ENCODE results near the gene MYH6. TPM values are rescaled to one million over a fixed set of nuclear protein-coding genes. Genes with fewer than 3 reads are reported as not detected.

The MYH6 gene
- total and polyA plus RNA-seq, 12 donors: 76.6 to 7,525 (median 314) TPM

- no peak for ATAC-seq
- Histone ChIP-seq H3K4me3 (no peak overlapping the region), H3K4me1 (peaks cover 0 to 20% (median 9%) of the 10 kb centered on the region in 9 donors), H3K27ac (no peak overlapping the region), H3K27me3 (peaks cover 0 to 39% (median 0%) of the 10 kb centered on the region in 7 donors), H3K36me3 (no peaks in the 10 kb centered on the region), H3K9me3 (no peaks in the 10 kb centered on the region)
- WGBS, 2 donors: 87 to 96% methylated on average over 8 of the region's 8 CpGs
- no peak for TF ChIP-seq CTCF (IDR thresholded peaks at IDR 0.05)
- no peak for DNase-seq
- intact Hi-C loops (cut with DNase I): no loop called here
Measured at GRCh38 chr14:23349156-23349845, 58.8 kb downstream of the MYH6 start.

GRCh38 chr14:23348297-23348655 lies 59.8 kb downstream of the MYH6 start:
- no peak for DNase-seq
- ATAC-seq: no peak
- 85% methylated on average over 6 of the region's 6 CpGs for WGBS, 2 donors

GRCh38 chr14:23347406-23348296 lies 60.4 kb downstream of the MYH6 start:
- H3K4me1 ChIP-seq: peaks cover 0 to 12% (median 9%) of the 10 kb centered on the region in 9 donors
- H3K9me3 ChIP-seq: no peaks in the 10 kb centered on the region
- WGBS, 2 donors: 94 to 95% methylated on average over 19 of the region's 19 CpGs
- H3K27ac ChIP-seq: no peak overlapping the region
- intact Hi-C loops (cut with DNase I): no loop called here
- H3K27me3 ChIP-seq: peaks cover 0 to 23% (median 0%) of the 10 kb centered on the region in 7 donors
- ATAC-seq: peak in 1 of 8 donors; percentile 1
- no peaks in the 10 kb centered on the region for H3K36me3 ChIP-seq
- TF ChIP-seq CTCF (IDR thresholded peaks at IDR 0.05): no peak
- DNase-seq: no peak
- no peak overlapping the region for H3K4me3 ChIP-seq

More at GRCh38 chr14:23348297-23348655, 59.8 kb downstream of the MYH6 start:
- H3K9me3 ChIP-seq: no peaks in the 10 kb centered on the region
- peaks cover 0 to 18% (median 9%) of the 10 kb centered on the region in 9 donors for H3K4me1 ChIP-seq
- no peak overlapping the region for H3K27ac ChIP-seq
- no peaks in the 10 kb centered on the region for H3K36me3 ChIP-seq
- no peak for TF ChIP-seq CTCF (IDR thresholded peaks at IDR 0.05)
- intact Hi-C loops (cut with DNase I): no loop called here
- peaks cover 0 to 30% (median 0%) of the 10 kb centered on the region in 7 donors for H3K27me3 ChIP-seq
- no peak overlapping the region for H3K4me3 ChIP-seq

GRCh38 chr14:23346693-23347405 lies 61.2 kb downstream of the MYH6 start:
- peak in 7 of 8 donors; percentile 10 to 36 (median 31) for ATAC-seq
- WGBS, 2 donors: 75 to 82% methylated on average over 26 to 27 of the region's 27 CpGs
- H3K27ac ChIP-seq: no peak overlapping the region

More at GRCh38 chr14:23346693-23347405, 61.2 kb downstream of the MYH6 start:
- DNase-seq: no peak
- H3K27me3 ChIP-seq: peaks cover 0 to 15% (median 0%) of the 10 kb centered on the region in 7 donors
- no peak overlapping the region for H3K4me3 ChIP-seq
- H3K36me3 ChIP-seq: no peaks in the 10 kb centered on the region
- peaks cover 0 to 4% (median 3%) of the 10 kb centered on the region in 9 donors for H3K4me1 ChIP-seq
- no peak for TF ChIP-seq CTCF (IDR thresholded peaks at IDR 0.05)
- intact Hi-C loops (cut with DNase I): no loop called here
- no peaks in the 10 kb centered on the region for H3K9me3 ChIP-seq

Data from heart right ventricle (tissue), 16 donors.